NOMO-1 treated with DMSO at 0.1 percent for 48 hours (cell line): ENCODE measurements around the gene FBXW7.

Source experiments
- DNase-seq: peaks from one replicate; lab custom pipeline; 2025; ENCODE audit not compliant: unreplicated experiment; lab: John Stamatoyannopoulos, UW

The FBXW7 gene

GRCh38 chr4:152346526-152346925 is 189.4 kb downstream of the FBXW7 start:
- no peak for DNase-seq

GRCh38 chr4:152344001-152344400 is 191.9 kb downstream of the FBXW7 start:
- no peak for DNase-seq

DNA sequence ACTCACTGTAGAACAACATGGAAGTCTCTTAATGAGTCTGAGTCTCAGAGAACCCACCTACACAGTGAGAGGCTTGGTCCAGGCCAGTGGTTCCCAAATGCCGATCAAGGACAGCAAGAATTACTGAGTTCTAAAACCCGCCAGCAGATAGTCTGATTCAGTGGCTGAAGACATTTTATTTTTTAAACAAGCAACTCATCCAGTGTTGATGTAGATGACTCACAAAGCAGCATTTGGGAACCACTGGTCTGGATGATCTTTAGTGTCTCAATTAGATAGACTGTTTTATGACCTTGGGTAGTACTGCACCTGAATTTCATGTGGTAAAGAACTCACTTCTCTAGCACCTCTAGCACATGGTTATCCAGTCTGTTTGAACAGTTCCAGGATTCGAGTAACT is 193.6 kb downstream of the FBXW7 start:
- DNase-seq = no peak

DNA sequence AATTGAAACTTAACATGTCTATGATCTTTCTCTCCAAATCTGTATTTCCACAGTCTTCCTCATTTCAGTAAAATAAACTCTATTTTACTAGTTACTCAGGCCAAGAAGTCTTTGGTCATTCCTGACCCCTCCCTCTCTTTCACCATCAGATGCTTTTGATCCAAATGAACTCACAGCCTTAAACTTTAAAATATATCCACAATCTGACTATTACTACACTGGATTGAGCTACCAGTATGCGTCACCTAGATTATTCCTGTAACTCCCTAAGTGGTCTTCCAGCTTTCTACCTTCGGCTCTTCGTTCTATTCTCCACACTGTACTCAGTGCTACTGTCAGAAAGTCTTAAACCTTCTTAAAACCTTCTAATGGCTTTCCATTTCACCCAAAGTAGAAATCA is 195.1 kb downstream of the FBXW7 start:
- DNase-seq = no peak

- DNase-seq = no peak
Measured at GRCh38 chr4:152339576-152339975, 196.3 kb downstream of the FBXW7 start.

GRCh38 chr4:152334931-152335330 is 201.0 kb downstream of the FBXW7 start:
- DNase-seq = no peak

DNA sequence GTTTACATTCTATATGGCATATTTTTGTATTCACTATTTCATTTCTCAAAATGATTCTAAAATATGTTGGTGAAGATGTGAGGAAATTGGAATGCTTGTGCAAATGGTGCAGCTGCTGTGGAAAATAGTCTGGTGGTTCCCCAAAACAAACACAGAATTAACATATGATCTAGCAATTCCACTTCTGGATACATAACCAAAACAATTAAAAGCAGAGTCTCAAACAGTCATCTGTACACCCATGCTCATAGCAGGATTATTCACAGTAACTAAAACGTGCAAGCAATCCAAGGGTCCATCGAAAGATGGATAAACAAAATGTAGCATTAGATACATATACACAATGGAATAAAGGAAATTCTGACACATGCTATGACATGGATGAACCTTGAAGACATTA is 204.8 kb downstream of the FBXW7 start:
- DNase-seq = no peak

GRCh38 chr4:152328582-152328981 is 207.3 kb downstream of the FBXW7 start:
- no peak for DNase-seq

DNA sequence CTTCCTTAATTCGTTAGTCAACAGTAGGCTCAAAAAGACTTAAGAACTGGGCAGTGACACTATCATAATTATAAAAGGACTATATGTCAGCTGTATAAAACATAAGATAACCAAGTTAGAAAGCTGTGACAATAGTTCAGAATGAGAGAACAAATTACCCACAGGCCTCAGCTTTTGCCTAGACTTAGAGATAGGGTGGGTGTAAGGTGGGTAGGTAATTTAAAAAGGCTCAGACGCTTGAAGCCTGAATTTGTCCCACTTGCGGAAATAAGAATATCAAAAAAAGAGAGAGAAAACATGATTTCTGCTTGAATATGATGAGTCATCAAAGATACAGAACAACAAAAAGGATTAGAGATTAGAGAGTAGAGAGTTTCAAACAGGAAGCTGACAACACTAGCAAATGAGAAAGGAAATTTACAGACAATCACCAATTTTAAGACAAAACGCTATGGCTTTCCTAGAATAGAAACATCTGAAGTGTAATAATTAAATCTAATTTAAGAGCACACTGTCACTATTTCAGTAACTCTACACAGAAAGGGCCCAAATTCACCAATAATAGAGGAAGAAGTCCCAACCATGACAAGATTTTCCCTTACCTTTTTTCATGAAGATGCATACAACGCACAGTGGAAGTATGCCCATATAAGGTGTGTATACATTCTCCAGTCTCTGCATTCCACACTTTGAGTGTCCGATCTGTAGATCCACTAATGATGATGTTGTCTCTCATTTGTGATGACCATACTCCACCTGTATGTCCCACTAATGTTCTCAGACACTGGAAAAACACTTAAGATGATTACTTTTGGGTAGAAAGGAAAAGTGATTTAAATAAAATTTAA is 208.1 kb downstream of the FBXW7 start:
- no peak for DNase-seq

GRCh38 chr4:152325831-152326230 is 210.1 kb downstream of the FBXW7 start:
- DNase-seq = no peak

DNA sequence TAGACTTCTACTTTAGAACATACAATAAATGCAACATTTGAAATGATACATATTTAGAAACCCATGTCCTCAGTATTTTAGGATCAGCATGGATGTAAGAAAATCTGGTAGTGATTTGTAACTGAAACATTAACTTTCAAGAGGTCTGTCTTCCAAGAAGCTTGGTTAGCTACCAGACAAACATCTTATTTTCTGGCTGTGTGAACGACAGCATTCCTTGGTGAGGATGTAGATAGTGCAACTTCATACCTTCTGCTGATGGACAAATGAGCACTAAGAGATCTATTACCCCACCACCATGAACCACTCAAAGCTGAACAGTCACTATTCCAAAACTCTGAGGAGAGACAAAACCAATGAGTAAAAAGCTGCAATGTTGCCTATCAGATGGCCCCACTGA is 212.7 kb downstream of the FBXW7 start:
- DNase-seq = no peak

- DNase-seq = no peak
Measured at GRCh38 chr4:152322656-152323055, 213.2 kb downstream of the FBXW7 start.

GRCh38 chr4:152321923-152322322 is 214.0 kb downstream of the FBXW7 start:
- DNase-seq = no peak

DNA sequence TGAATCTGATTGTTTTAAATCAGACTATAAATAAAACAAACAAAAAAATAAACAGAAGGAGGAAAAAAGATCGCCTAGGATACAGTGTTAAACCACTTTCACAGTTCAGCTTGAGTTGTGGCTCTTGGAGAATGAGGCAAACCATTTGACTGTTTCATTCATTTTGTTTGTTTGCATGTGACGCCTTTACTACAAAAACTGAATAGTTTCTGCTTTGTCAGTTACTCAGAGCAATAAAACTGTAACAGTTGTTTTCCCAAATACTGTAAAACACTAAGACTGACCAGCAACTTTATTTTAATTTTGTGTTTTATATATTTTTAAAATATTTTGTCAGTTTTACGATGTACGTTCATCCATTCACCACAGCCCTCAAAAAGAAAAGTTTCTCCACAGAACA is 214.5 kb downstream of the FBXW7 start:
- no peak for DNase-seq

- DNase-seq = no peak
Measured at GRCh38 chr4:152316969-152317368, 218.9 kb downstream of the FBXW7 start.

DNA sequence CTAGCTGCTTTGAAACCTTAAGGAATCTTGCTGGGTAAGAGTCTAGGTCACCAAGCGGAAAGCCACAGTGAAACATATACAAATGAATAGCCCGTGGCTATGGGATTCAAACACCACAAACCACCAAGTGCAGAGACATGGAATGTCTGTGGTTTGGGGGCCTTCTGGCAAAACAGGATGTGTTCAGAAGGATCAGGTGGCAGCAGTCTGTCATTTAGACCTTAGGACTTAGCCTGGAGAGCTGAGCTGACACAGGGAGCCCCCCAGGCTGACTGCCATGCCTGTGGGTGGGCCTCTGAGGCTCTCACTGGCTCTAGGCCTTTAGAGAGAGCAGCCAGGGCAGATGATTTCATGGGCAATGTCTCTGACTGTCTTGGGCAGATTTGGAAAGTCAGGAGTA is 225.6 kb downstream of the FBXW7 start:
- DNase-seq = no peak

DNA sequence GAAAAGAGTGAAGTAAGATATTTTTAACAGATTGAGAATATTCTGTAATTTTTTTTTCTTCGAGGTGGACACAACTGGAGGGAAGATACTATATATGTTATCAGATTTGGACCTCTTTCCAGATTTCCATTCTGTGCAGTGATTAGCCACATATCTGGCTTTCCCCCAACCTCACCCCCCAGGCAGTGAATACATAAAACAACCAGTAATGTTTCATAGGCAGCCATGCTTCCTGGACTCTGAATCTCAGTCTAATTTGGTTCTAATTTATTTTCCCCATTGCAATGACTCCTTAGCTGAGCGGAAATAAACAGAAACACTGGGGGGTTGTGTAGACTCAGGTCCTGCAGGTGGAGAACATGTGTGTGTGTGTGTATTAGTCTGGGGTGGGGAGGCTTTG is 226.5 kb downstream of the FBXW7 start:
- no peak for DNase-seq

DNA sequence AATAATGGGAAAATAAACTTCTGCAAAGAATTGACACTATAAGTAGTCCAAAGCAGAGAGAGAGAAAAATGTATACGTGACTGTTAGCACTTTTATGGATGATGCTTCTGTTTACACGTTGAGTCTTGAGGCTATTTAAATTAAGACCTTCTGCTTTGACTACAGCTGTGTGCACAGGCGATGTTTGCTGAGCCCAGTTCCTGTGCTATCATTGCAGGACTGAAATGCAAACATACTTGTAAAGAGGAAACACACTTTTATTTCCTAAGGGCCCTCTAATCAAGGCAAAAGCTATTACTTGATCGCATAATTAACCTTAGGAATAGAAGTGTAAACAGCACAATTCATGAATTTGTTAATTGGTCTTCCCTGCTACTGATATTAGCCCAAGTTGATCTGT is 226.9 kb downstream of the FBXW7 start:
- no peak for DNase-seq

DNA sequence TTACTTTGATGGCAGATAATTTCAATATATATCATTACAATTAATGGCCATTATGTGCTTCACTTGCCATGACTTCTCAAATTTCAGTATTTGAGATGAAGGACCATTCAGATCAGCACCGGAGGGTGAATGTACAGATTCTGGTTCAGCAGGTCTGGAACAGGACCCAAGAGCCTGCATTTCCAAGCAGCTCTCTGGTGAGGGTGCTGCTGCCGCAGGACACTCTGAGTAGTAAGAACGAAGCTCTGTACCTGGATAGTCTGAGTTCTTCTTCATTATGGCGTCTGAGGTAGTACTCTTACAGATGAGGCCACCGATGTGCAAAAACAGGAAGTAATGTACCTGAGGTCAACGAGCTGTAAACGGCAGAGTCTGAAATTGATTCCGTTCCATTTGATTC is 228.2 kb downstream of the FBXW7 start:
- no peak for DNase-seq

GRCh38 chr4:152306541-152306940 is 229.4 kb downstream of the FBXW7 start:
- DNase-seq = no peak

GRCh38 chr4:152304220-152304619 is 231.7 kb downstream of the FBXW7 start:
- DNase-seq = peak; percentile 56

GRCh38 chr4:152301381-152301780 is 234.5 kb downstream of the FBXW7 start:
- peak; percentile 54 for DNase-seq

GRCh38 chr4:152299553-152299952 is 236.3 kb downstream of the FBXW7 start:
- no peak for DNase-seq
